GM18520 (cell line): ENCODE results near the gene SMIM3.
"Not testable (repeated sequence)": the region's sequence is repeated elsewhere in the genome, so short reads cannot be mapped to it uniquely, and the experiment has no call there.

Experiments used
- ATAC-seq: cut with Tn5 transposase; IDR thresholded peaks from one replicate; pipeline ENCODE4 v1.9.1; 2021; ENCODE audit not compliant: unreplicated experiment

The SMIM3 gene

DNA sequence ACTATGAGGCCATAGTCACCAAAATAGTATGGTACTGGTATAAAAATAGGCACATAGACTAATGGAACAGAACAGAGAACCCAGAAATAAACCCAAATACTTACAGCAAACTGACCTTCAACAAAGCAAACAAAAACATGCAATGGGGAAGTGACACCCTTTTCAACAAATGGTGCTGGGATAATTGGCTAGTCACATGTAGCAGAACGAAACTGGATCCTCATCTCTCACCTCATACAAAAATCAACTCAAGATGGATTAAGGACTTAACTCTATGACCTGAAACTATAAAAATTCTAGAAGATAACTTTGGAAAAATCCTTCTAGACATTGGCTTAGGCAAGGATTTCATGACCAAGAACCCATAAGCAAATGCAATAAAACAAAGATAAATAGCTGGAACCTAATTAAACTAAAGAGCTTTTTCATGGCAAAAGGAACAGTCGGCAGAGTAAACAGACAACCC, 14.9 kb downstream of the SMIM3 start:
- ATAC-seq, result not testable (repeated sequence)

DNA sequence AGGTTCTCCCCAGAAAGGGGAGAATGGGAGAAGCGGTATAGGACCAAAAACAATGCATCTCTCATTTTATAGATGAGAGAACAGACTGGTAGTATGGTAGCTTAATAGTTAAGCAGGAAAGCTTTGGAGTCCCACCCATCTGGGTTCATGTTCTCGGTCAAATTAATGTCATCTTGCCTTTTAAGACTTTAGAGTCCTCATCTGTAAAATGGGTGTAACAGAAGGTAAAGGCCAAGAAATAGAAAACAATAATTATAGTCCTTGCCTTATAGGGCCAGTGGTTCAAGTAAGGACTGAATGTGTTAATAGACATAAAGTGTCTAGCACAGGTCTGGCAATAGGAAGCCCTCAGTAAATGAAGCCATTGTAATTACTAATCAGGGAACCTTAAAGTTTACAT, 16.4 kb downstream of the SMIM3 start:
- ATAC-seq, result no peak

DNA sequence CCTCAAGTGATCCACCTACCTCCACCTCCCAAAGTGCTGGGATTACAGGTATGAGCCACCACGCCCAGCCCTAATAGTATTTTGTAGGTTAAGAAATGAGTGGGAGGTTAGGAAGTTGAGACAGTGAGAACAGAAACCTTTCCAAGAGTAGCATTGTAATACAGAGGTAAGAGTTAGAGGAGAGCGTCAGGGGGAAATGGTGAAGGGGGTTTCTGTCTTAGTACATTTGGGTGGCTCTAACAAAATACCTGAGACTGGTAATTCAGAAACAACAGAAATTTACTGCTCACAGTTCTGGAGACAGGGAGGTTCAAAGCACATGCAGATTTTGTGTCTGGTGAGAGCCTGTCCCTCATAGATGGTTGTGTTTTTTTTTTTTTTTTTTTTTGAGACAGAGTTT, 18.8 kb downstream of the SMIM3 start:
- ATAC-seq, result no peak

DNA sequence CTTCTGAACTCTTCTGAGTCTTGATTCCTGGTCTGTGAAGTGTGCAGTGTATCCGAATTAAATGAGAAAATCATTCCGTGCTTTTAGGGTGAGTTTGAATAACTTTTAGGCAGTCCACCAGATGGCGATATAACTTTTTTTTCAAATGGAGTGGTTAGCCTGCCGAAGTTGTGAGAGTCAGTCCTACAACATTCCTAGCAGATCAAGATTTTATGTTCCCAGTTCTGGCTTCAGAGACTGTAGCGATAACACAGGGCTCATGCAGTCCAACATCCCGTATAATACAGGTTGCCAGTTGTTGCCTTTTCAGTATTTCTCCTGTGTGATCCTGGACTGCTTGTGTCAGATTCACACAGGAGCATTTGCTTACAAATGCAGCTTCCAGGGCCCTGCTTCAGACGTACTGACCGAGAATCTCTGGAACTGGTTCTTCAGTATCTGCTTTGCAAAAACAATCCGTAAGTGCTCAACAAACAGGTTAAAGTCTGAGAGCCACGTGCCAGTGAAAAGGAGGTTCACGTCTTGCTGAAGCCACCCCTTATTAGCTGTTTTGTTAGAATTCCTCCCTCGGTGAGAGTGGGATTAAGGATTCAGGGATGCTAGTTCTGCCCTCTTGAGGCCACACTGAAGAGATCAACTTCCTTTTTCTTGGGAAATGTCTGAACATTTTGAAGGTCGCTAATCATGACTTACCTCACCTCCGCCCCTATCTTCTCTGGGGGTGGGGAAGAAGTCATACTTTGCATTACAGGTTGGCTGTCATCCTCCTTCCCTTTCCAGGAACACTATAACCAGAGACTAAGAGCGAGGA, 22.8 kb downstream of the SMIM3 start:
- no peak for ATAC-seq

DNA sequence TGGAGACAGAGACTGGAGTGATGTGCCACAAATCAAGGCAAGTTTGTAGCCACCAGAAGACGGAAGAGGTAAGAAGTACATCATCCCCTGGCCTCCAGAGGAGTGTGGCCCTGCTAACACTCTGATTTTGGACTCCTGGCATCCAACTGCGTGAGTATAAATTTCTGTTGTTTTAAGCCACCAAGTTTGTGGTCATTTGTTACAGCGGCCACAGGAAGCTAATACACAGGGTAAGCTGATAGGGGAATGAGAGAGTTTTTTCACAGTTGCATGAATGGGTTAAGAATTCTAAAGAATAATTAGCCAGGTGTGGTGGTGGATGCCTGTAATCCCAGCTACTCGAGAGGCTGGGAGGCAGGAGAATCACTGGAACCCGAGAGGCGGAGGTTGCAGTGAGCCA, 25.8 kb downstream of the SMIM3 start:
- no peak for ATAC-seq

DNA sequence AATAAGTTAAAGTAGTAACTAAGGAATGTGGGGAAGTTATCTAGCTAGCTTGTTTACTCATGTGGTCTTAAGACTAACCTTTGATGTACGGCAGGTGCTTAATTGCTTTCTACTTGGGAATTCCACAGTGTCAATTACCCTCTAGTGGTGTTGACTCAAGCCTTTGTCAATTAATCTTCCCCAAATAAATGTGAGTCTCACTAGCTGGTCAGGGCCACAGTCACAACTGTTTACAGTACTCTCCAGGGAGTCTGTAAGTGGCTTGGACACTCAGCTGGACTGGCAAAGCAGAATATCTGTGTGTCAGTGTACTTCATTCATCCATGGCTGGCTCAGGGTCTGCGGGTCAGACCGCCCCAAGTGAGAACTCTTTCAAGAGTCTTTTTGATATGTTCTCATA, 30.8 kb downstream of the SMIM3 start:
- ATAC-seq, result no peak

DNA sequence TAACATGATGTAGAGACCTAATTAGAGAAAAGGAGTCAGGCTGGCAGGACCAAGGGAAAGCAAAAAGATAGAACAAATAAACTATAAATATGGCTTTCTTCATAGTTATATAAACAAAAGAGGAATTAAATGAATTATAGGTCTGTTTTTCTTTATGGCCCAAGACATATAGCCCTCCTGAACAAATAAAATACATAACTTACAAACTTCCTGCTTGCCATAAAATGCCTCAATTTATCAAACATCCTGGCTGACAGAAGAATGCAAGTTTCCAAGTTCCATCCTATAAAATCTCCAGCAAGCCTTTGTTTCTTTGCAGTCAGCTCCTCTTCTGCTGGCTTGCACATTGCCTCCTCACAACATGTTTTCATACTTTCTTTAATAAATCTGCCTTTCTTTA, 36.5 kb downstream of the SMIM3 start:
- ATAC-seq, result no peak

DNA sequence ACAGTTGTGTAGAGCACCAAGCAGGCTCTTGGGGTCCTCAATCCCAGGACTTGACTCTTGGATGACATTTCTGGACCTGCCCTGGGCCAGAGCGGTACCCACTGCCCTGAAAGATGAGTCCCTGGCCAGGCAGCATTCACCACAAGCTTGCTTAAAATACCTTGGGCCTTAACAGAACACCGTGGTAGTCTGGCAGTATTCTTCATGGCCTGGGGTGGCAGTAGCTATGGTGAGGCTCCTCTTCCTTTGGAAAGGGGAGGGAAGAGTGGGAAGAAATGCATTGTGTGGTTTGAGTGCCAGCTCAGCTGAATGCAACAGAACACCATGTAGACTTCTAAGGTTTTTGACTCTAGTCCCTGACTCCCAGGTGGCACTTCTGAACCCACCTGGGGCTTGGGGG, 38.4 kb downstream of the SMIM3 start:
- no peak for ATAC-seq

DNA sequence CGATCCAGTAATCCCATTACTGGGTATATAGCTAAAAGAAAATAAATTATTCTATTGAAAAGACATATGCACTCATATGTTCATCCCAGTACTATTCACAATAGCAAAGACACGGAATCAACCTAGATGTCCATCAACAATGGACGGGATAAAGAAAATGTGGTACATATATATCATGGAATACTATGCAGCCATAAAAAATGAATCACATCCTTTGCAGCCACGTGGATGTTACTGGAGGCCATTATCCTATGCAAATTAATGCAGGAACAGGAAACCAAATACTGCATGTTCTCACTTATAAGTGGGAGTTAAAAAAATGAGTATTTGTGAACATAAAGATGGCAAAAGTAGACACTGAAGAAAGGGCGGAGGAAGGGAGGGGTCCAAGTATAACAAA, 51.2 kb downstream of the SMIM3 start:
- ATAC-seq, result no peak

DNA sequence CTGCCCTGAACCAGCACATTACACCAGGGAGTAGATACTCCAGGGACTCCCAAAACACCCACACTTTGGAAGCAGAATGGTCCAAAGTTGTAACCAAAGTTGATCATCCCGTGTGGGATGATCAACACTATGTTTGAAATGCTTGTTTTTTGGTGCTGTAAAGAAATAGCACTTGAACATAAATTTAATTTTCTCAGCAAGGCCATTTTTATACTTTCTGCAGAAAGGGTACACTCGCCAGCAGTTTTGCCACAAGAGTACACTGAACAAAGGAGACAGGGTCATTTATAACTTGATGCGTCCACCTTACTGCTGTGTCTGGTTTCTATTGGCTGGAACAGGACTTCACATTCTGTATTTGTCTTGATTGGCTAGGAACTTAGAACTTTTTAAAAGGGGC, 53.3 kb downstream of the SMIM3 start:
- ATAC-seq, result not testable (repeated sequence)

DNA sequence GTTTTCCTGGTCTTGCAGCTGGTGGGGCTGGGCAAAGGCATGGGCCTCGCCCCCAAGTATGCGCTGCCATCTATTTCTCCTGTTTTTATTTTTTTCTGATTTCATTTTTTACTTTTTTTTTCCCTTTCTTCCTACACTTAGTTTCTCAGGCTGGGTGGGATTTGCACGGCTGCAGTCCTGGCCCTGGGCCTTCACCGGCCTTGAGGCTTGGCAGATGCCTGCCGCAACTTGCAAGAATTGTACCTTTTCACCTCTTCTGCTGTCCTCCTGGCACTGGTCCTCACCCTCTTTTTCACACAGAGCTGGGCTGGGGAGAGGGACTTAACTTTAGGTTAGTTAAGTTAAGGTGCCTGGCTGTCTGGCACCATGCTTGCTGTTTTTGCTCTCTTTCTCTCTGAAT, 57.5 kb downstream of the SMIM3 start:
- ATAC-seq, result no peak

DNA sequence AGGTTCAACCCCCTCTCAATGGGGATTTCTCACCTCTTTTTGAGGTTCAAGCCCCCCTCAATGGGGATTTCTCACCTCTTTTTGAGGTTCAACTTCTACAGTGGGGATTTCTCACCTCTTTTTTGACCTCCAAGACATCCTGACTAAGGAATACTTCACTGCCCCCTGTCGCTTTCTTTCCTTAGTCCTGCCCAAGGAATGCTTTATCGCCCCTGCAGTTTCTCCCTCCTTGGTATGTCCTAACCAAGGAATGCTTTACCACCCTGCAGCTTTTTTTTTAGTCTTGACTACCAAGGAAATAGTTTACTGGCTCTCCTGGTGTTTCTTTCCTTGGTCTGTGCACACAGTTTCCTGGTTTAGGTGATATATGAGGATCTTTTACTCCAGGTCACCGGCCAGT, 58.1 kb downstream of the SMIM3 start:
- no peak for ATAC-seq

DNA sequence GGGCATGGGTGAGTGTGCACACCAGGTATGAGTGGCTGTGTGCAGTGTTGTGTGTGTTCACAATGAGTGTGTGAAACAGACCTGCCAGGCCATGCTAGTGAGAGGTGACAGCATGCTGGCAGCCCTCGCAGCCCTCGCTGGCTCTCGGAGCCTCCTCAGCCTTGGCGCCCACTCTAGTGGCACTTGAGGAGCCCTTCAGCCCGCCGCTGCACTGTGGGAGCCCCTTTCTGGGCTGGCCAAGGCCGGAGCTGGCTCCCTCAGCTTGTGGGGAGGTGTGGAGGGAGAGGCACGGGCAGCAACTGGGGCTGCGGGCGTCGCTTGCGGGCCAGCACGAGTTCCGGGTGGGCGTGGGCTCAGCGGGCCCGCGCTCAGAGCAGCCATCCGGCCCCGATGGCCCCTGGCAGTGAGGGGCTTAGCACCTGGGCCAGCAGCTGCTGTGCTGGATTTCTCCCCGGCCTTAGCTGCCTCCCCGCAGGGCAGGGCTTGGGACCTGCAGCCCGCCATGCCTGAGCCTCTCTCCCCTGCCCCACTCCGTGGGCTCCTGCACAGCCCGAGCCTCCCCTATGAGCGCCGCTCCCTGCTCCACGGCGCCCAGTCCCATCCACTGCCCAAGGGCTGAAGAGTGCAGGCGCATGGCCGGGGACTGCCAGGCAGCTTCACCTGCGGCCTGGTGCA, 66.8 kb downstream of the SMIM3 start:
- not testable (repeated sequence) for ATAC-seq

DNA sequence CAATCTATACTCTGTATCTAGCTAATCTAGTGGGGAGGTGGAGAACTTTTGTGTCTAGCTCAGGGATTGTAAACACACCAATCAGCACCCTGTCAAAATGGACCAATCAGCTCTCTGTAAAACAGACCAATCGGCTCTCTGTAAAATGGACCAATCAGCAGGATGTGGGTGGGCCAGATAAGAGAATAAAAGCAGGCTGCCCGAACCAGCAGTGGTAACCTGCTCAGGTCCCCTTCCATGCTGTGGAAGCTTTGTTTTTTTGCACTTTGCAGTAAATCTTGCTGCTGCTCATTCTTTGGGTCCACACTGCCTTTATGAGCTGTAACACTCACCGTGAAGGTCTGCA, 67.7 kb downstream of the SMIM3 start, which contains the start of gene IRGM:
Gene IRGM, plus strand, starts transcription at position 214 of the 346 bp plus-strand sequence. CDS start 1,603 bp downstream, outside the sequence.
- not testable (repeated sequence) for ATAC-seq
